TTC549 (cell line): ENCODE measurements around the gene ANKRD44.

ENCODE experiments used
- FAIRE-seq: peaks from 2 replicates; lab custom pipeline; 2012; peaks lifted over from hg19 to GRCh38; lab: Jason Lieb, UNC

The ANKRD44 gene

DNA sequence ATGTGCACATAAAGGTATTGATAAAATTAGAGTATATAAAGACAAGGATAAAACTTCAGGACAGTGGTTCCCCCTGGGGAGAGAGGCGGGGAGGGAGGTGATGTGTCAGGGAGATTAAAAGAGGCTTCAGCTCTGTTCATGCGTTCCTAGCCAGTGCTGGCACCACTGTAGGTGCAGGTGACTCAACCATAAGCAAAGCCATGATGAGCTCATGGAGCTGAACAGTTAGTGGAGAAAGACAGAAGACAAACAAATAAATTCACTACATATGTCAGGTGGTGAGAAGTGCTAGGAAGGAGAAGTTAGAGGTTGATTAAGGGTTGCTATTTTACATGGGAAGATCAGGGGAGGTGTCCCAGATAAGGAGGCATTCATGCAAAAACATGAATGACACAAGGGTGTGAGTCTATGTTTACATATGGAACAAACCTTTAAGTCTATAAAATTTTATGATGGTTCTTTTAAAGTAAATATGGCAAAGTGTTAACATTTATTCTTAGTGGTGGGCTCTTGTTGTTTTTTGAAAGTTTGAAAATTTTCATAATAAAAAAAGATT is 136.0 kb downstream of the ANKRD44 start:
- no peak for FAIRE-seq

DNA sequence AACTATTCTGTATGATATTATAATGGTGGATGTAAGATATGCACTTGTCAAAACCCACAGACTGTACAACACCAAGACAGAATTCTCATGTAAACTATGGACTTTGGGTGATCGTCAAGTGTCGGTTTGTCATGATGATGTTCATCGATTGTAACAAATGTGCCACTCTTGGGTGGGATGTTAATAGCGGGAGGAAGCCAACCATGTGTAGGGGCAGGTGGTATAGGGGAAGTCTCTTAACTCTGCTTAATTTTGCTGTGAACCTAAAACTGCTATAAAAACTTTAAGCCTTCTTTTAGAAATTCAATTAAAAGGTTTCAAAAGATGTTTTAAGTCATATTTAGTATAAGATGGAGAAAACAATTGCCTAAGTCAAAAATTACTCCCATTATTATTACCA is 139.0 kb downstream of the ANKRD44 start:
- no peak for FAIRE-seq

DNA sequence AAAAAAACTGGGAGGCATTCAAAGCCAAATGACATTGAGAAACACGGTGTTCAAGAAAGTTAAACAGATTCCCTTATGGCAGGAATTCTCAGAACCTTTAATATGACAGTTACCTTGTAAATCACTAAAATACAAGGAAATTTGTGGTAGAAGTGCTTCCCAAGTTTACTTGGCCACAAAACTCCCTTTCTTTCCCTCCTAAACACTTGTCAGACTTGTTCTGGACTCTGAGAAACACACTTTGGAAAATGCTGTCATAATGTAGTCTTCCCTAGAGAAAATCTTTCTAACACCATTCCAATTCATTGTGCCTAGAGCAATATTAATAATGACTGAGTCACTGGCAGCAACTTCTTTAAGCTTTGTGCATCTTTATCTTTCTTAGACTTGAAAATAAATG is 140.4 kb downstream of the ANKRD44 start:
- FAIRE-seq: no peak

- no peak for FAIRE-seq
Observed at GRCh38 chr2:197168705-197169104, 141.9 kb downstream of the ANKRD44 start.

- no peak for FAIRE-seq
Observed at GRCh38 chr2:197167608-197168314, 142.8 kb downstream of the ANKRD44 start.

DNA sequence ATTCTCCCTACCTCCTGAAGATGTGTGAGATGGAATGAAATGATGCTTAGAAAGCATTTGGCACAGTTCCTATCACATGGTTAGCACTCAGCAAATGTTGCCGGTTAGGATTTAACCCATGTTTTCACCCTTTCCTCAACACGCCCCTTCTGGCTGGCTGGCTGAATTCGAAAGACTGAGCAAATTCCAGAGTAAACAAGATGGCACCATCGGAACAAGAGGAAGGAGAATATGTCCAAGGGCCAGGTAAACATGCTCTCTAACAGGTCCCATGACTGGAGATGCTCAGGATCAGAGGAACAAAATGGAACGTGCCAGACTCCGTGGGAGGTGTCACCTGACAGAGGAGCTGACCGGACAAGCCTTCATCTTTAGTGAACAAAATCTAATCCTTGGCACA is 145.6 kb downstream of the ANKRD44 start:
- no peak for FAIRE-seq

DNA sequence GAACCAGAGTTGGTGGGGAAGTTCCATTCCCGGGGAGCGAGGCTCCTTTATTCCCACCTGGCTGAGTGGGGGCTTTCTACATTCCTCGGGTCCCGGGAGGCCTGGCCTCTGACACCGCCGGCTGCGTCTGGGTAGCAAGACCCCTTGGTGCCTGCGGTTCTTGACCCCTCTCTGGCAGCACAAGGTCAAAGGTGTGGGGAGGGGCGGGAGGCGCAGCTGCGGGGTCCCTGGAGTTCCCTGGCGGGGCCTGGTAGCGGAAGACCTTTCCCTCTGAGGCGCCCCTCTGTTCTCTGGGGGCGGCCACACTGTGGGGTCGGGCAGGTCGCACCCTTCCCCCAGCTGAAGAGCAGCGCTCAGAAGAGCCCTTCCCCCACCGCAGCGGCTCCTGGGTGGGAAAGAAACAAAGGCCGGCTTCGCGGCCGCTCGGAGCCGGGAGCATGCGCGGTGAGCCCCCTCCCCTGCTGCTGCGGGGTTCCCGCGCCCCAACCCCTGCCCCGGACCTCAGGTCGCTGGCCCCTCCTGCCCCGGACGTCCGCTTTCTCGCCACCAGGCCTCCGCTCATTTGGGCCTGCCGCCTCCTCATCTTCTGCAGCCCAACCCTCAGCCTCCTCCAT is 146.3 kb downstream of the ANKRD44 start:
- no peak for FAIRE-seq

GRCh38 chr2:197163712-197164140 is 146.9 kb downstream of the ANKRD44 start:
- no peak for FAIRE-seq

- no peak for FAIRE-seq
Observed at GRCh38 chr2:197161774-197162173, 148.8 kb downstream of the ANKRD44 start.

DNA sequence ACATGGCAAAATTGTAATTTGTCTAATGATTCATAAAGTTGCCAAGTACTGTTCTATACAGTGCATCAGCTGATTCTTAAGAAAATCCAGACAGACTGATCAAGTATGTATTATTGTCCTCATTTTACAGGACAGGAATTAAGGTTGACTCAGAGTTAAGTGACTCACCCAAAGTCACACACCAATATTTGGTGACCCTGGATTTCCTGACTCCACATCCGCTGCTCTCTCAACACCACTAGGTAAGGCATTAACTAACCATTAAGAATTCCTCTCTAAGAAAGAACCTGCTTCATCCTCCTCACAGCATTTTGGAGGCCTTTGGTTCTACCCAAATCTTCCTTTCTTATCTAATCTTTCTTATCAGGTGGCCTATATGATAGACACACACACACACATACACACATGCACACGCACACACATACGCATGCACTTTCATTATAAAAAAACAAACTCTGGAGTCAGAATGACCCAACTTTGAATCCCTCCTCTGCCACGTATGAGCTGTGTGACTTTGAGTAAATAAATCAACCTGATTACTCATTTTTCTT is 150.8 kb downstream of the ANKRD44 start:
- FAIRE-seq: no peak

- FAIRE-seq: no peak
Observed at GRCh38 chr2:197158591-197159550, 151.7 kb downstream of the ANKRD44 start.

DNA sequence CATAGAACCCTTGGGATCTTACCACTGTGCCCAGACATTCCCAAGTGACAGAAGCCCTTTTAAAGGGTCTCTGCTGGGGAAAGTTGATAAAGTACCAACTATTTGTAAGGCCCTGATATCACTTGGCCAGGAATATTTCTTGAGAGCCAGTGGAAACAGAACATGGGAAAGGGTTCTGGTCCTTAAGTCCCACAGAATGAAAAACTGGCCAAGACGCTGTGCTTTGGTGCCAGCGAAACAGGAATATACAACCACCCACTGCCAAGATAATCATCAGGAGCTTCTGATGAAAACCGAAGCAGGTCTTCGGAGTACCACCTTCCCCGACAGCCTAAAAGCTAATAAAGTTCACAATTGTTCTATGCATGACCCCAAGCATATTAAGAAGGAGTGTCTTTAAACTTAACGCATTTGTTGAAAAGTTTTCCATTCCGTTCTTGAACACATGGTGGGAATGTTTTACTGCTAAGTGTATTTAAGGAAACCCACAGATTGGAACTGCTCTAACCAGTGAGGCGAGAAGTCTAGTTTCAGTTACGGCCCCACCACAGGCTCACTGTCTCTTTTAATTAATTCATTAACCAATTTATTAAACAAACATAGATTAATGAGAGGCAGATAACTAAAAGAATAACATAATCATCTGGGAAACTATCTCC is 152.6 kb downstream of the ANKRD44 start:
- FAIRE-seq: no peak

- no peak for FAIRE-seq
Observed at GRCh38 chr2:197156771-197157170, 153.8 kb downstream of the ANKRD44 start.

- no peak for FAIRE-seq
Observed at GRCh38 chr2:197152451-197153228, 157.9 kb downstream of the ANKRD44 start.

- no peak for FAIRE-seq
Observed at GRCh38 chr2:197149546-197149945, 161.0 kb downstream of the ANKRD44 start.

GRCh38 chr2:197148401-197148800 is 162.2 kb downstream of the ANKRD44 start:
- no peak for FAIRE-seq

DNA sequence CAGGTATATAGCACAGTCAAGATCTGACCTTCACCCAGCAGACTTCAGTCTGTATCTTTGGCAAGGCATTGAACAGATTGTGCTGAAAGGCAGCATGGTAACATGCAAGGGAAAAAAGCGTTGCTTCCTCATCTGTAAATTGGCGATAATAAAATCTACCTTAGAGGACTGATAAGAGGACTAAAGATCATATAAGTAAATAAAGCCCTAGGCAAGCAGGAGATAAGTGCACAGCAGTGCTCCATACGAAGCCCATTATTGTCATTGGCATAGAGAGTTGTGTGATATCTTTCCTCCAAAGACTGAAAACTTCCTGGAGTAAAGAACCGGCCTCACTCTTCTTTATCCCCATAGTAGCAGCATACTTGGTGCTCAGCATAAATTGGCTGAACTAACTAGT is 162.6 kb downstream of the ANKRD44 start:
- no peak for FAIRE-seq

DNA sequence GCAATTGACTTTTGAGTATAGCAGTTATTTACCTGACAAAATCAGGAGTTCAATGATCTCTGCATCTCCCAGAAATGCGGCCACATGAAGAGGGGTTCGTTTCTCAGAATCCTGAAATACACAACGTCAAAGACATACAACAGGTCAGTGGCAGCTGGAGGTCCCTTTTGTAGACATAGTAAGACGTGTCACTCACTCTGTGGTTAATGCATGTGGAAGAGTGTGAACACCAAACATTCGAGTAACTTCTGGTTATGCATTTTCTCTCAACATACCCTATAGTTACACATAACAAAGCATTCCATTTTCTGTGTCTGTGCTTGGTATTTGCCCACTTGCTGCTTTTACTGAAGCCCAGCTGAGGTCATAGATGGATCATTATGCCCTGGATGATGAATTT is 163.6 kb downstream of the ANKRD44 start:
- no peak for FAIRE-seq

DNA sequence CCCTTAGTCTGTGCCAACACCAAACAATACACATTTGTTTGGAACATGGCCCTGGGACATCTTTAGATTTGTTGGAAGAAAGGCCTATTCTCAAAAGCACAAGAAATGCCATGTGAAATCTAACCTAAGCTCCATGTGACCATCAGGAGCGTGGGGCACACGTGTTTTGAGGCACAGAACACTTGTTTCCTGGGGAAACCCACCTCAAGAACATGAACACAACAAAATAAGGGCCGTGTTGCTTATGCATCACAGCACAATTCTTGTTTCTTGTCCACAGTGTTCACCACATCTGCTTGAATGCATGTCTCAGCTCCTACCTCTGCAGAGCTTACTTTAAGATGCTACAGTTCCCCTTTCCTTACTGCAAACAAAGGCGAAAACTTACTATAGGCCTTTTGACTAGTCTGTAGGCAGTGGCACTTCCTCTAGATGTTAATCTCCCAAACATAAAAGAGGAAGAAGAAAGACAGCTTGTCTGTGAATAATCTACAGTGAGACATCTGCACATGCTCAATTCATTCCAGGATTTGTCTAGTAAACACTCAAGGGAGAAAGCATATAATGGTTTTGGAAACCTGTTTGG is 165.0 kb downstream of the ANKRD44 start:
- FAIRE-seq: no peak

GRCh38 chr2:197144183-197144582 is 166.4 kb downstream of the ANKRD44 start:
- FAIRE-seq: no peak
